A549 (cell line): Measurements from ENCODE around the gene NDUFV3. TPM values are rescaled to one million over a fixed set of nuclear protein-coding genes. Genes with fewer than 3 reads are reported as not detected.
"Not testable (repeated sequence)": the region's sequence is repeated elsewhere in the genome, so short reads cannot be mapped to it uniquely, and the experiment has no call there.

Experiments
- ATAC-seq, 2 experiments: fragments of 200-7000 bp in 1 of 2; fragments of >200 bp in 1 of 2; cut with Nextera tagmentation in 1 of 2; cut with Tn5 transposase in 1 of 2; 3 replicates each; pipeline versions ENCODE4 v1.8.0 to v1.9.1; 2018 to 2020; ENCODE audit warnings: mild to moderate bottlenecking in 1 of 2, moderate library complexity in 1 of 2
- CTCF ChIA-PET: fragments of 300-600 bp; sonication (Branson Sonifier 250); formaldehyde crosslinking; extraction: SDS; loops from one replicate; lab custom pipeline; 2021; ENCODE audit warnings: antibody characterized with exemption, inconsistent platforms; lab: Yijun Ruan, JAX
- POLR2A ChIA-PET: fragments of 350-600 bp; formaldehyde crosslinking; extraction: SDS; loops from one replicate; lab custom pipeline; 2021; ENCODE audit warnings: antibody characterized with exemption, inconsistent platforms; lab: Yijun Ruan, JAX
- DNase-seq, 2 experiments: peaks; one replicate each; pipeline versions ENCODE4 v3.0.0 to v3.0.0-alpha.2; 2011 to 2016; ENCODE audit warnings: low read depth in 1 of 2, low spot score in 1 of 2
- FAIRE-seq: peaks from 2 replicates; lab custom pipeline; 2011; peaks lifted over from hg19 to GRCh38; lab: Jason Lieb, UNC
- H3K27ac ChIP-seq, 2 experiments: fragments of >200 bp; sonication (Bioruptor Twin); formaldehyde crosslinking; 3 replicates each; pipeline ENCODE4 v1.5.1; 2016 to 2017
- H3K4me1 ChIP-seq: fragments of >200 bp; sonication (Bioruptor Twin); formaldehyde crosslinking; 3 replicates; pipeline ENCODE4 v1.6.1; 2016
- H3K4me2 ChIP-seq: fragments of >200 bp; sonication (Bioruptor Twin); formaldehyde crosslinking; 3 replicates; pipeline ENCODE4 v1.6.1; 2016
- H3K4me3 ChIP-seq: fragments of >200 bp; sonication (Bioruptor Twin); formaldehyde crosslinking; 3 replicates; pipeline ENCODE4 v1.5.1; 2016
- H3K9me3 ChIP-seq: fragments of >200 bp; sonication (Bioruptor Twin); formaldehyde crosslinking; 3 replicates; pipeline ENCODE4 v1.6.1; 2016
- BCL3 ChIP-seq: fragments of >200 bp; sonication (Bioruptor Twin); formaldehyde crosslinking; IDR thresholded peaks from 3 replicates; pipeline ENCODE4 v1.6.1; 2016
- CBX8 ChIP-seq: fragments of 200-600 bp; sonication (generic); IDR thresholded peaks from 2 replicates; pipeline ENCODE4 v1.6.1; 2016
- FOXS1 ChIP-seq: fragments of 250-450 bp; sonication (Bioruptor Pico); IDR thresholded peaks from 2 replicates; pipeline ENCODE4 v1.5.0; 2020; ENCODE audit warnings: mild to moderate bottlenecking, moderate library complexity
- HDAC2 ChIP-seq: fragments of 200-600 bp; sonication (generic); IDR thresholded peaks from 2 replicates; pipeline ENCODE4 v1.6.1; 2016
- HOXB5 ChIP-seq: fragments of 250-450 bp; sonication (Bioruptor Pico); IDR thresholded peaks from 2 replicates; pipeline ENCODE4 v1.5.0; 2020; ENCODE audit warnings: mild to moderate bottlenecking, moderate library complexity
- KDM1A ChIP-seq: fragments of 200-600 bp; sonication (generic); IDR thresholded peaks from 2 replicates; pipeline ENCODE4 v1.6.1; 2016; ENCODE audit warnings: low read depth, mild to moderate bottlenecking
- NFE2L2 ChIP-seq: fragments of 150-350 bp; conservative IDR thresholded peaks from 2 replicates; pipeline ENCODE4 v1.6.1; 2014; ENCODE audit warnings: low read length
- NR3C1 ChIP-seq: fragments of >200 bp; sonication (Bioruptor Twin); formaldehyde crosslinking; IDR thresholded peaks from 3 replicates; pipeline ENCODE4 v1.6.1; 2017
- POLR2A ChIP-seq: IDR thresholded peaks from 2 replicates; pipeline ENCODE4 v1.6.1; 2012; ENCODE audit warnings: mild to moderate bottlenecking, low read length
- ZC3H11A ChIP-seq: fragments of 450-650 bp; IDR thresholded peaks from 2 replicates; pipeline ENCODE4 v1.6.1; 2014; ENCODE audit warnings: antibody characterized with exemption, mild to moderate bottlenecking
- ZNF302 ChIP-seq: fragments of 250-450 bp; sonication (Bioruptor Pico); IDR thresholded peaks from 2 replicates; pipeline ENCODE4 v1.9.0; 2021; ENCODE audit warnings: inconsistent platforms, mild to moderate bottlenecking, moderate library complexity
- ZSCAN20 ChIP-seq: fragments of 250-450 bp; sonication (Bioruptor Pico); IDR thresholded peaks from 2 replicates; pipeline ENCODE4 v1.8.0; 2022; ENCODE audit warnings: mild to moderate bottlenecking, moderate library complexity
- WGBS: methylation state at CpG from one replicate; pipeline ENCODE4 v1.1.6; 2017; ENCODE audit errors: missing lambda C conversion rate; 5-methylcytosine and 5-hydroxymethylcytosine counted together
- polyA plus RNA-seq, 4 experiments: library from polyadenylated mRNA; depleted of rRNA in 3 of 4; stranded (reverse); fragments of >200 nt; fragmentation: RNase III in 1 of 4; extraction: RNeasy Plus Mini Kit Qiagen cat#74134 plus additional on column Dnase treatment in 1 of 4; gene quantifications; 2 replicates in 3 of 4; 3 replicates in 1 of 4; pipeline ENCODE4 v1.2.3, GENCODE V29; 2011 to 2017
- TF ChIP-seq, protein P1 (sequence below): fragments of 250-450 bp; sonication (Bioruptor Pico); IDR thresholded peaks from 2 replicates; pipeline ENCODE4 v1.5.0; 2021; ENCODE audit warnings: mild to moderate bottlenecking, moderate library complexity, borderline replicate concordance
- TF ChIP-seq, protein P2 (sequence below): IDR thresholded peaks from 2 replicates; pipeline ENCODE4 v1.6.1; 2012; ENCODE audit warnings: low read depth, borderline replicate concordance

Gene NDUFV3
- polyA plus RNA-seq, 2 of the 4 experiments (the other 2 are of a cell fraction), result 17.1 to 20.7 TPM

DNA sequence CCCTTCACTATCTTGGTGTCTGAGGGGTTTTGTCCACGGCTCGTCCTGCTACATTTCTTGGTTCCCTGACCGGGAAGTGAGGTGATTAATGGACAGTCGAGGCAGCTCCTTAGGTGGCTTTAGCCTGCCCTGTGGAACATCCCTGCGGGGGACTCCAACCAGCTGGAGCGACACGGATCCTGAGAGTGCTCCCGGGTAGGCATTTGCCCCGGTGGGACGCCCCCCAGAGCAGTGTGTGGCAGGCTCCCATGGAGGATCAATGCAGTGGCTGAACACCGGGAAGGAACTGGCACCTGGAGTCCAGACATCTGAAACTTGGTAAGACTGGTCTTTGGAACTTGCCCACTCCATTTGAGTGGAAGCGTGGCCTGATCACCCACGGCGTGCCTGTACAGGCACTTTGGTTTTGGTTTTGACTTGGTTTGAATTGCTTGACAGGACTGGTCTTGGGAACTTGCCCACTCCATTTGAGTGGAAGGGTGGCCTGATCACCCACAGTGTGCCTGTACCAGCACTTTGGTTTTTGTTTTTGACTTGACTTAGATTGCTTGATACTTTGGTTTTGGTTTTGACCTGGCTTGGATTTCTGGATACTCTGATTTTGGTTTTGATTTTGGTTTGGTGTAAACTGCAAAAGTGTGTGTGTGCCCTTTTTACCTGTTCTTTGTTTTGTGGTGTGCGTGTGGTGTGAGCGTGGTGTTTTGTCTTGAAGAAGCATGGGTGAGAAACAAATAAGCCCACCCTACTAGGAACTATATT, 39.4 kb downstream of the NDUFV3 start:
- H3K4me2 ChIP-seq, POLR2A ChIA-PET, ATAC-seq, DNase-seq, FAIRE-seq, H3K27ac ChIP-seq, H3K4me1 ChIP-seq, CTCF ChIA-PET, H3K9me3 ChIP-seq, H3K4me3 ChIP-seq: not testable (repeated sequence)
- 97% methylated on average over 6 of the region's 16 CpGs for WGBS

GRCh38 chr21:42933137-42933970, 40.2 kb downstream of the NDUFV3 start:
- ATAC-seq, DNase-seq, CTCF ChIA-PET, H3K4me1 ChIP-seq, H3K9me3 ChIP-seq, FAIRE-seq, POLR2A ChIA-PET, H3K4me2 ChIP-seq, H3K4me3 ChIP-seq, H3K27ac ChIP-seq: not testable (repeated sequence)
- 79% methylated on average over 8 of the region's 9 CpGs for WGBS

DNA sequence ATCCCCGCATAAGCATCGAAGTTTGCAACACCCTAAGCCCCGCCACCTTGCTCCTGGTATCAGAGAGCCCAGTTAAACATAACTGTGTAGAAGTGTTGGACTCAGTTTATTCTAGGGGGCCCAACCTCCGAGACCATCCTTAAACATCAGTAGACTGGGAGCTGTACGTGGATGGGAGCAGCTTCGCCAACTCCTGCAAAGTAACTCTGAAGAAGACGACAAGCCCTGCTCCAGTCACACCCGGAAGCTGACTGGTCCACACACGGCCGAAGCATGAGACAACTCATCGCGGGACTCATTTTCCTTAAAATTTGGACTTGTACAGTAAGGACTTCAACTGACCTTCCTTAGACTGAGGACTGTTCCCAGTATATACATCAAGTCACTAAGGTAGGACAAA, 40.9 kb downstream of the NDUFV3 start:
- ATAC-seq, H3K27ac ChIP-seq, H3K4me1 ChIP-seq, FAIRE-seq, CTCF ChIA-PET, H3K4me3 ChIP-seq, H3K4me2 ChIP-seq, POLR2A ChIA-PET, DNase-seq, H3K9me3 ChIP-seq: not testable (repeated sequence)
- 95% methylated on average over 10 of the region's 12 CpGs for WGBS

GRCh38 chr21:42936360-42936759, 43.3 kb downstream of the NDUFV3 start:
- DNase-seq, FAIRE-seq, H3K4me3 ChIP-seq, H3K4me2 ChIP-seq, POLR2A ChIA-PET, H3K27ac ChIP-seq, H3K9me3 ChIP-seq, ATAC-seq: not testable (repeated sequence)
- WGBS, result 87% methylated on average over 5 of the region's 5 CpGs
- H3K4me1 ChIP-seq, result peaks cover 12% of the 10 kb centered on the region
- CTCF ChIA-PET, result interaction anchor here (1.0 kb wide), 1 partner anchor 11 kb away, joined by 3 read pairs; no protein-coding TSS in a partner anchor

DNA sequence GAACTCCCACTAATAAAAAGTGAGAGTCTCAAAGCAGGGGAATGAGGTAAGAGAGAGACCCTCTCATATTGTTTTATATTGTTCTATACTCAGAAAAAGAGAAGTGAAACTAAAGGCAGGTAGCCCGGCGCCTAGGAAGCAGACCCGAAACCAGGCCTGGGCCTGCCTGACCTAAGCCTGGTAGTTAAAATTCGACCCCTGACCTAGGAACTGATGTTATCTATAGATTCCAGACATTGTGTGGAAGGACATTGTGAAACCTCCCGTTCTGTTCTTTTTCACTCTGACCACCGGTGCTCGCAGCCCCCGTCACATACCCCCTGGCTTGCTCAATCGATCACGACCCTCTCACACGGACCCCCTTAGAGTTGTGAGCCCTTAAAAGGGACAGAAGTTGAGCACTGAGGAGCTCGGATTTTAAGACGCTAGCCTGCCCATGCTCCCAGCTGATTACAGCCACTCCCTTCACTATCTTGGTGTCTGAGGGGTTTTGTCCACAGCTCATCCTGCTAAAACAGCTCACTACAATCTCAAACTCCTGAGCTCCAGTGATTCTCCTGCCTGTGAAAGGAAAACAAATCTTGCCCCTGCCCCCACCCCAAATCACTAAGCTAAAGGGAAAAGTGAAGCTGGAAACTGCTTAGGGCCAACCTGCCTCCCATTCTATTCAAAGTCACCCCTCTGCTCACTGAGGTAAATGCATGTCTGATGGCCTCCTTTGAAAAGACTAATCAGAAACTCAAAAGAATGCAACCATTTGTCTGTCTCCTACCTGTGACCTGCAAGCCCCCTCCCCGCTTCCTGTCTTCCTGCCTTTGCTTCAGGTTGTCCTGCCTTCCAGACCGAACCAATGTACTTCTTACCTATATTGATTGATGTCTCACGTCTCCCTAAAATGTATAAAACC, 44.2 kb downstream of the NDUFV3 start:
- FAIRE-seq, ATAC-seq, H3K4me2 ChIP-seq, H3K4me3 ChIP-seq, CTCF ChIA-PET, DNase-seq, POLR2A ChIA-PET, H3K27ac ChIP-seq, H3K9me3 ChIP-seq: not testable (repeated sequence)
- WGBS, result 73% methylated on average over 15 of the region's 16 CpGs
- peaks cover 15% of the 10 kb centered on the region for H3K4me1 ChIP-seq

DNA sequence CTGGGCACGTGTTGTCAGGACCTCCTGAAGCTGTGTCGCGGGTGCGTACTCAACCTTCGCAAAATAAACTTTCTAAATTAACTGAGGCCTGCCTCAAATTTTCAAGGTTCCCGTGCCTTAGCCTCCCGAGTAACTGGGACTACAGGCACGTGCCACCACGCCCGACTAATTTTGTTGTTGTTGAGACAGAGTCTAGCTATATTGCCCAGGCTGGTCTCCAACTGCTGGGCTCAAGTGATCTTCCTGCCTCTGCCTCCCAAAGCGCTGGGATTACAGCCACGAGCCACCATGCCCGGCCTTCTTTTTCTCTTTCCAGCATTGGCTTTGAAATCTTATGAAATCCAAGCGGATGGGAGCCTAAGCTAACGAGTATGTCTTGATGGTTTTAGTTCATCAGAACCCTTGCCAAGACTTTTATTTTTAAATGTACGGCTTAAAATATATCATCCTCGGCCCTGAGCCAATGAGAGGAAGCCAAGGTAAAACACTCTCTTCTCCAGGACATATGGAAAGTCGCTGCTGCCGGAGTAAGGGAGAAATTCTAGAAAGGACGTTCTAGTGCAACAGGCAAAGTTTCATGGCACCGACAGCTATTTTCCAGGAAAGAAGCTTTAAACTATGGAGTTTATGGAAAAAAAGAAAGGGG, 45.0 kb downstream of the NDUFV3 start:
- POLR2A ChIA-PET, result no interaction called here
- CTCF ChIA-PET, result no interaction called here
- no peak for FAIRE-seq
- WGBS, result 93% methylated on average over 21 of the region's 21 CpGs
- H3K27ac ChIP-seq, result no peak overlapping the region
- H3K4me1 ChIP-seq, result peaks cover 15% of the 10 kb centered on the region
- no peak for DNase-seq
- no peak for ATAC-seq
- no peaks in the 10 kb centered on the region for H3K9me3 ChIP-seq
- no peak for TF ChIP-seq ZC3H11A
- no peak for TF ChIP-seq KDM1A
- TF ChIP-seq HOXB5, result no peak
- TF ChIP-seq, protein P1, sequence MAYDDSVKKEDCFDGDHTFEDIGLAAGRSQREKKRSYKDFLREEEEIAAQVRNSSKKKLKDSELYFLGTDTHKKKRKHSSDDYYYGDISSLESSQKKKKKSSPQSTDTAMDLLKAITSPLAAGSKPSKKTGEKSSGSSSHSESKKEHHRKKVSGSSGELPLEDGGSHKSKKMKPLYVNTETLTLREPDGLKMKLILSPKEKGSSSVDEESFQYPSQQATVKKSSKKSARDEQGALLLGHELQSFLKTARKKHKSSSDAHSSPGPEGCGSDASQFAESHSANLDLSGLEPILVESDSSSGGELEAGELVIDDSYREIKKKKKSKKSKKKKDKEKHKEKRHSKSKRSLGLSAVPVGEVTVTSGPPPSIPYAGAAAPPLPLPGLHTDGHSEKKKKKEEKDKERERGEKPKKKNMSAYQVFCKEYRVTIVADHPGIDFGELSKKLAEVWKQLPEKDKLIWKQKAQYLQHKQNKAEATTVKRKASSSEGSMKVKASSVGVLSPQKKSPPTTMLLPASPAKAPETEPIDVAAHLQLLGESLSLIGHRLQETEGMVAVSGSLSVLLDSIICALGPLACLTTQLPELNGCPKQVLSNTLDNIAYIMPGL (CRISPR knock-in tag), result no peak
- TF ChIP-seq CBX8, result no peak
- no peak for TF ChIP-seq BCL3
- TF ChIP-seq POLR2A, result no peak
- no peak for TF ChIP-seq NFE2L2
- TF ChIP-seq, protein P2, sequence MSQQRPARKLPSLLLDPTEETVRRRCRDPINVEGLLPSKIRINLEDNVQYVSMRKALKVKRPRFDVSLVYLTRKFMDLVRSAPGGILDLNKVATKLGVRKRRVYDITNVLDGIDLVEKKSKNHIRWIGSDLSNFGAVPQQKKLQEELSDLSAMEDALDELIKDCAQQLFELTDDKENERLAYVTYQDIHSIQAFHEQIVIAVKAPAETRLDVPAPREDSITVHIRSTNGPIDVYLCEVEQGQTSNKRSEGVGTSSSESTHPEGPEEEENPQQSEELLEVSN, result no peak
- no peak for TF ChIP-seq ZSCAN20
- no peak for TF ChIP-seq NR3C1
- no peak for TF ChIP-seq HDAC2
- TF ChIP-seq ZNF302 (CRISPR knock-in tag), result no peak
- TF ChIP-seq FOXS1 (CRISPR knock-in tag), result no peak
- H3K4me3 ChIP-seq, result no peak overlapping the region
- no peak overlapping the region for H3K4me2 ChIP-seq
